Naive thymus-derived CD4-positive, alpha-beta T cell (primary cell): Measurements from ENCODE around the gene FSD2. TPM values are rescaled to one million over a fixed set of nuclear protein-coding genes. Genes with fewer than 3 reads are reported as not detected.
"Not testable (repeated sequence)": the region's sequence is repeated elsewhere in the genome, so short reads cannot be mapped to it uniquely, and the experiment has no call there.

Experiments used
- ATAC-seq: fragments of 150-1000 bp; cut with Tn5 transposase; 2 replicates; pipeline ENCODE4 v1.10.0; 2021; ENCODE audit warnings: mild to moderate bottlenecking, moderate library complexity
- CTCF ChIA-PET: fragments of 350-600 bp; sonication (Branson Sonifier 250); formaldehyde crosslinking; loops from one replicate; lab custom pipeline; 2021; ENCODE audit warnings: antibody characterized with exemption; lab: Charles Lee
- POLR2A ChIA-PET: fragments of 350-600 bp; sonication (Branson Sonifier 250); formaldehyde crosslinking; loops from one replicate; lab custom pipeline; 2021; ENCODE audit warnings: antibody characterized with exemption, inconsistent platforms; lab: Charles Lee
- DNase-seq, 9 donors: peaks; one replicate each; pipeline versions ENCODE4 v3.0.0 to v3.0.0-alpha.2; 2020 to 2022; ENCODE audit warnings: mixed read lengths in 1 of 9
- H3K27ac ChIP-seq: one replicate; pipeline ENCODE4 v1.7.0; 2013; ENCODE audit warnings: mild to moderate bottlenecking, low read depth, low read length, moderate library complexity
- H3K27me3 ChIP-seq, 2 donors: one replicate each; pipeline ENCODE4 v1.7.0; 2013; ENCODE audit warnings: low read length in 2 of 2, mild to moderate bottlenecking in 2 of 2, moderate library complexity in 2 of 2; ENCODE audit not compliant: control insufficient read depth in 2 of 2, insufficient read depth in 2 of 2
- H3K36me3 ChIP-seq, 3 experiments: 1 replicate in 2 of 3; 2 replicates in 1 of 3; pipeline ENCODE4 v1.7.0; 2013; ENCODE audit warnings: low read length in 3 of 3, mild to moderate bottlenecking in 3 of 3, moderate library complexity in 1 of 3; ENCODE audit not compliant: insufficient read depth in 3 of 3, control insufficient read depth in 2 of 3
- H3K4me1 ChIP-seq, 2 donors: one replicate each; pipeline ENCODE4 v1.7.0; 2013; ENCODE audit warnings: low read length in 2 of 2, mild to moderate bottlenecking in 2 of 2, moderate library complexity in 1 of 2; ENCODE audit not compliant: control insufficient read depth in 2 of 2, insufficient read depth in 2 of 2
- H3K4me3 ChIP-seq: 2 replicates; pipeline ENCODE4 v1.7.0; 2013; ENCODE audit warnings: mild to moderate bottlenecking, low read length
- H3K9me3 ChIP-seq, 3 experiments: 1 replicate in 2 of 3; 2 replicates in 1 of 3; pipeline ENCODE4 v1.7.0; 2013; ENCODE audit warnings: low read length in 3 of 3; ENCODE audit not compliant: control insufficient read depth in 2 of 3
- H3K27ac Mint-ChIP-seq, 9 donors: one replicate each; pipeline ENCODE4 v1.8.0; 2020 to 2022; ENCODE audit warnings: mixed read lengths in 9 of 9, mild to moderate bottlenecking in 8 of 9, moderate library complexity in 5 of 9, inconsistent platforms in 2 of 9
- H3K27me3 Mint-ChIP-seq, 5 donors: one replicate each; pipeline ENCODE4 v1.8.0; 2021 to 2022; ENCODE audit warnings: mixed read lengths in 5 of 5, mild to moderate bottlenecking in 1 of 5
- H3K36me3 Mint-ChIP-seq, 5 donors: one replicate each; pipeline ENCODE4 v1.8.0; 2020 to 2022; ENCODE audit warnings: mixed read lengths in 5 of 5, mild to moderate bottlenecking in 3 of 5, inconsistent platforms in 1 of 5
- H3K4me1 Mint-ChIP-seq, 7 donors: one replicate each; pipeline ENCODE4 v1.8.0; 2020 to 2022; ENCODE audit warnings: mixed read lengths in 7 of 7, mild to moderate bottlenecking in 3 of 7, inconsistent platforms in 1 of 7
- H3K4me3 Mint-ChIP-seq, 10 donors: one replicate each; pipeline ENCODE4 v1.8.0; 2020 to 2022; ENCODE audit warnings: mild to moderate bottlenecking in 10 of 10, mixed read lengths in 10 of 10, moderate library complexity in 6 of 10, inconsistent platforms in 2 of 10
- H3K9me3 Mint-ChIP-seq, 11 donors: one replicate each; pipeline ENCODE4 v1.8.0; 2020 to 2022; ENCODE audit warnings: mixed read lengths in 11 of 11, mild to moderate bottlenecking in 4 of 11, inconsistent platforms in 1 of 11, moderate library complexity in 1 of 11
- intact Hi-C, 2 donors: fragments of 100-400 bp; cut with micrococcal nuclease; formaldehyde crosslinking; loops; one replicate each; pipeline ENCODE4 v1.15.1; 2023
- polyA plus RNA-seq, 2 donors: library from polyadenylated mRNA; unstranded; fragments of 300-500 nt; fragmentation: Illumina TruSeq; gene quantifications; one replicate each; pipeline ENCODE4 v1.2.3, GENCODE V29; 2021
- total RNA-seq, 6 experiments: library from RNA in 5 of 6; stranded (reverse) in 5 of 6; gene quantifications; 1 replicate in 5 of 6; 2 replicates in 1 of 6; pipeline ENCODE4 v1.2.3 and lab custom pipeline; 2021 to 2026

Gene FSD2
- total and polyA plus RNA-seq, 7 experiments from 2014 or later = not detected

DNA sequence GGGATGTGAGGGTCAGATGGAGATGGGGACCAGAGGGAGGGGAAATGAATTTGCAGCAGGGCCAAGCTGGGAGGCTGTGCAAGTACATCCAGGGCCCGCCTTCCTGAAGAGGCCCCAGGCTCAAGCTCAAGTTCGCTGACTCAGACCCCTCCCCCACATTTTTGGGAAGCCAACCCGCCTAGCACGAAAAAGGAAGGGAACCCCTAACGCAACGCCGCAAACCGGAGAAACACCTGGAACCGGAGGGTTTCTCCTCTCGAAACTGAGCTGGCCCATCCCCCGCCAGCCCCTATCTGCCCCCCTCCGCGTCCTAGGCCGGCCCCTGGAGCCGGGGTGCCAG, 96.8 kb downstream of the FSD2 start:
- peaks cover 0 to 4% of the 10 kb centered on the region in 2 donors for H3K4me1 ChIP-seq
- CTCF ChIA-PET = no interaction called here

DNA sequence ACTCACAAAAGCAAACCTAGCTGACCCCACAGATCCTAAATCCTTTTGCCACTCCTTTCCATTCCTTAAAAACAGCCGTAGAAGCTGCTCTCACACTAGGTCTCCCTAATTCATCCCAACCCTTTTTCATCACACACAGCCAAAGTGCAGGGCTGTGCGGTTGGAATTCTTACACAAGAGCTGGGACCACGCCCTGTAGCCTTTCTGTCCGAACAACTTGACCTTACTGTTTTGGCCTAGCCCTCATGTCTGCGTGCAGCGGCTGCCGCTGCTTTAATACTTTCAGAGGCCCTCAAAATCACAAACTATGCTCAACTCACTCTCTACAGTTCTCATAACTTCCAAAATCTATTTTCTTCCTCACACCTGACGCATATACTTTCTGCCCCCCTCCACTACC, 100.0 kb downstream of the FSD2 start:
- H3K4me3 Mint-ChIP-seq = not testable (repeated sequence)

More for the DNA sequence above, 96.8 kb downstream of the FSD2 start:
- Mint-ChIP-seq H3K4me1 (peaks cover 0 to 8% (median 0%) of the 10 kb centered on the region in 7 donors), H3K4me3 (no peak overlapping the region), H3K27me3 (peaks cover 0 to 29% (median 18%) of the 10 kb centered on the region in 5 donors), H3K36me3 (no peaks in the 10 kb centered on the region), H3K27ac (no peak overlapping the region), H3K9me3 (peaks cover 0 to 2% (median 0%) of the 10 kb centered on the region in 11 donors)
- Histone ChIP-seq H3K27me3 (peaks cover 0 to 2% of the 10 kb centered on the region in 2 donors), H3K27ac (no peak overlapping the region), H3K36me3 (no peaks in the 10 kb centered on the region), H3K4me3 (peak overlapping the region; percentile 36), H3K9me3 (no peaks in the 10 kb centered on the region)
- peak in 1 of 9 donors; percentile 10 for DNase-seq
- no peak for ATAC-seq
- POLR2A ChIA-PET = interaction anchor here (1.1 kb wide), 2 partner anchors 29 to 168 kb away, joined by 3 to 4 read pairs; partner anchors contain the start of gene RPS17
- intact Hi-C loops = loop anchor here (1.0 kb wide), 4 partner anchors 29 to 169 kb away; partner anchors contain the start of genes RPS17 (in 1 of the 2) and WHAMM (in 1 of the 2)

More for the DNA sequence above, 100.0 kb downstream of the FSD2 start:
- H3K27ac Mint-ChIP-seq, H3K4me3 ChIP-seq, POLR2A ChIA-PET, ATAC-seq, H3K9me3 ChIP-seq, H3K9me3 Mint-ChIP-seq, intact Hi-C loops, CTCF ChIA-PET, H3K36me3 Mint-ChIP-seq, H3K4me1 ChIP-seq, H3K27ac ChIP-seq, H3K27me3 Mint-ChIP-seq, H3K4me1 Mint-ChIP-seq, H3K27me3 ChIP-seq, H3K36me3 ChIP-seq, DNase-seq: not testable (repeated sequence)

Other genes starting within 250 kb of the FSD2 start
- 1 to 10 TPM in 1 of 5 experiments, under 1 TPM in 3, not detected in 1; 0.24 to 1.0 (median 0.51) TPM for gene CPEB1, start 158.7 kb downstream of the FSD2 start, total RNA-seq
- gene CPEB1, start 158.7 kb downstream of the FSD2 start, polyA plus RNA-seq = under 1 TPM; 0.07 to 0.38 TPM
- 1 to 10 TPM in 1 of 5 experiments, under 1 TPM in 3, not detected in 1; 0.56 to 1.2 (median 0.85) TPM for gene AP3B2, start 96.2 kb downstream of the FSD2 start, total RNA-seq
- gene AP3B2, start 96.2 kb downstream of the FSD2 start, polyA plus RNA-seq = under 1 TPM; 0.35 to 0.70 TPM
- gene WHAMM, start 3.6 kb upstream of the FSD2 start, total RNA-seq = 10 to 100 TPM; 14.1 to 72.2 (median 37.1) TPM
- 1 to 10 TPM; 3.5 to 4.5 TPM for gene WHAMM, start 3.6 kb upstream of the FSD2 start, polyA plus RNA-seq
- gene HOMER2, start 146.7 kb upstream of the FSD2 start, total RNA-seq = 10 to 100 TPM in 1 of 5 experiments, 1 to 10 TPM in 4; 3.8 to 29.1 (median 6.6) TPM
- 1 to 10 TPM; 3.8 to 4.8 TPM for gene HOMER2, start 146.7 kb upstream of the FSD2 start, polyA plus RNA-seq
- 10 to 100 TPM; 14.2 to 27.7 (median 18.7) TPM for gene RAMAC, start 180.1 kb upstream of the FSD2 start, total RNA-seq
- 10 to 100 TPM; 28.0 to 33.4 TPM for gene RAMAC, start 180.1 kb upstream of the FSD2 start, polyA plus RNA-seq
- gene C15orf40, start 205.6 kb upstream of the FSD2 start, total RNA-seq = 10 to 100 TPM; 12.1 to 47.2 (median 28.9) TPM
- gene C15orf40, start 205.6 kb upstream of the FSD2 start, polyA plus RNA-seq = 10 to 100 TPM; 46.1 to 82.3 TPM